B cell (primary cell): ENCODE measurements around the gene VIPR2. TPM values are rescaled to one million over a fixed set of nuclear protein-coding genes. Genes with fewer than 3 reads are reported as not detected.

Experiments
- ATAC-seq: fragments of 200-7000 bp; cut with Tn5 transposase; one replicate; pipeline ENCODE4 v1.10.0; 2021; ENCODE audit warnings: low read depth, mild to moderate bottlenecking, moderate number of reproducible peaks, moderate library complexity
- CTCF ChIA-PET: fragments of 350-600 bp; sonication (Branson Sonifier 250); formaldehyde crosslinking; loops from one replicate; lab custom pipeline; 2021; ENCODE audit warnings: antibody characterized with exemption, inconsistent platforms; lab: Charles Lee
- POLR2A ChIA-PET: fragments of 350-600 bp; sonication (Branson Sonifier 250); formaldehyde crosslinking; loops from one replicate; lab custom pipeline; 2021; ENCODE audit warnings: antibody characterized with exemption; lab: Charles Lee
- DNase-seq: peaks from one replicate; pipeline ENCODE4 v3.0.0; 2013
- H2AFZ ChIP-seq: 2 replicates; pipeline ENCODE4 v1.6.1; 2012; ENCODE audit warnings: mild to moderate bottlenecking, low read depth, low read length; ENCODE audit not compliant: insufficient read depth, poor library complexity, severe bottlenecking
- H3K27ac ChIP-seq, 2 donors: 1 replicate in 1 of 2; 2 replicates in 1 of 2; pipeline ENCODE4 v1.5.1; 2012 to 2013; ENCODE audit warnings: low read length in 2 of 2, mild to moderate bottlenecking in 2 of 2, moderate library complexity in 1 of 2
- H3K27me3 ChIP-seq, 4 experiments: fragments of 200-600 bp in 1 of 4; sonication (generic) in 1 of 4; replicated peaks in 1 of 4; 1 replicate in 2 of 4; 2 replicates in 2 of 4; pipeline versions ENCODE4 v1.6.1 to v1.7.0; 2013 to 2016; ENCODE audit warnings: low read length in 3 of 4, mild to moderate bottlenecking in 2 of 4, mixed read lengths in 1 of 4, moderate library complexity in 1 of 4; ENCODE audit not compliant: insufficient read depth in 4 of 4, control insufficient read depth in 3 of 4; ENCODE audit errors: control extremely low read depth in 1 of 4
- H3K36me3 ChIP-seq, 2 experiments: replicated peaks in 1 of 2; 1 replicate in 1 of 2; 2 replicates in 1 of 2; pipeline versions ENCODE4 v1.6.1 to v1.7.1; 2013; ENCODE audit warnings: low read length in 1 of 2; ENCODE audit not compliant: insufficient read depth in 2 of 2, control insufficient read depth in 1 of 2; ENCODE audit errors: control extremely low read depth in 1 of 2, extremely low read depth in 1 of 2
- H3K4me1 ChIP-seq, 2 donors: fragments of 200-600 bp in 1 of 2; sonication (generic) in 1 of 2; 1 replicate in 1 of 2; 2 replicates in 1 of 2; pipeline versions ENCODE4 v1.5.1 to v1.6.1; 2013 to 2017; ENCODE audit warnings: low read length in 2 of 2; ENCODE audit not compliant: control insufficient read depth in 2 of 2, insufficient read depth in 2 of 2
- H3K4me2 ChIP-seq: replicated peaks from 2 replicates; pipeline ENCODE3; 2012; ENCODE audit warnings: mild to moderate bottlenecking, low read depth, low read length; ENCODE audit not compliant: poor library complexity, severe bottlenecking
- H3K4me3 ChIP-seq, 5 experiments: fragments of 200-600 bp in 1 of 5; sonication (generic) in 1 of 5; 1 replicate in 3 of 5; 2 replicates in 2 of 5; pipeline versions ENCODE4 v1.5.1 to v1.7.0; 2011 to 2016; ENCODE audit warnings: low read length in 4 of 5, mild to moderate bottlenecking in 4 of 5, low read depth in 2 of 5, control low read depth in 1 of 5, moderate library complexity in 1 of 5; ENCODE audit not compliant: insufficient read depth in 1 of 5; ENCODE audit errors: control extremely low read depth in 1 of 5, extremely low read depth in 1 of 5
- H3K79me2 ChIP-seq: fragments of 200-600 bp; sonication (generic); one replicate; pipeline ENCODE4 v1.6.0; 2016; ENCODE audit warnings: low read length; ENCODE audit not compliant: control insufficient read depth, insufficient read depth
- H3K9ac ChIP-seq: fragments of 200-600 bp; sonication (generic); 2 replicates; pipeline ENCODE4 v1.6.1; 2017; ENCODE audit warnings: mild to moderate bottlenecking, low read length, moderate library complexity
- H3K9me3 ChIP-seq, 3 donors: one replicate each; pipeline versions ENCODE4 v1.6.1 to v1.7.1; 2013; ENCODE audit warnings: low read length in 2 of 3; ENCODE audit not compliant: control insufficient read depth in 2 of 3, insufficient read depth in 1 of 3; ENCODE audit errors: control extremely low read depth in 1 of 3
- H4K20me1 ChIP-seq: 2 replicates; pipeline ENCODE4 v1.6.0; 2012; ENCODE audit warnings: mild to moderate bottlenecking, low read length; ENCODE audit not compliant: insufficient read depth, control insufficient read depth, poor library complexity, severe bottlenecking
- H3K27ac Mint-ChIP-seq: one replicate; pipeline ENCODE4 v1.8.0; 2021; ENCODE audit warnings: mixed read lengths
- H3K27me3 Mint-ChIP-seq: one replicate; pipeline ENCODE4 v1.8.0; 2021; ENCODE audit warnings: mixed read lengths
- H3K4me1 Mint-ChIP-seq: one replicate; pipeline ENCODE4 v1.8.0; 2021; ENCODE audit warnings: mixed read lengths
- H3K4me3 Mint-ChIP-seq: one replicate; pipeline ENCODE4 v1.8.0; 2021; ENCODE audit warnings: mixed read lengths
- H3K9me3 Mint-ChIP-seq: one replicate; pipeline ENCODE4 v1.8.0; 2022; ENCODE audit warnings: mixed read lengths; ENCODE audit not compliant: insufficient read depth
- CTCF ChIP-seq: fragments of 200-600 bp; IDR thresholded peaks from one replicate; pipeline ENCODE4 v1.8.0; 2022; ENCODE audit warnings: antibody characterized with exemption, mild to moderate bottlenecking
- EZH2 ChIP-seq: IDR thresholded peaks from 2 replicates; pipeline ENCODE4 v1.6.1; 2012; ENCODE audit warnings: borderline replicate concordance, low read depth, mild to moderate bottlenecking, moderate library complexity, low read length; ENCODE audit not compliant: insufficient read depth, poor library complexity, severe bottlenecking
- WGBS: methylation state at CpG from one replicate; pipeline ENCODE4 v1.1.5; 2013; ENCODE audit warnings: missing lambda C conversion rate; ENCODE audit not compliant: insufficient coverage; 5-methylcytosine and 5-hydroxymethylcytosine counted together
- intact Hi-C: fragments of 100-400 bp; cut with micrococcal nuclease; formaldehyde crosslinking; loops from one replicate; pipeline ENCODE4 v1.10.0; 2022
- polyA plus RNA-seq: library from polyadenylated mRNA; depleted of rRNA; stranded (reverse); fragments of >200 nt; gene quantifications from 2 replicates; pipeline ENCODE4 v1.2.3, GENCODE V29; 2012
- total RNA-seq, 2 donors: library from RNA; stranded (reverse); fragments of 120-200 nt in 1 of 2; gene quantifications; 1 replicate in 1 of 2; 2 replicates in 1 of 2; pipeline versions ENCODE4 v1.2.3 to v1.2.4, GENCODE V29; 2013 to 2022

Gene VIPR2
- total and polyA plus RNA-seq, 2 donors (not counting 1 experiment from before 2014, with no cell fraction given): not detected

DNA sequence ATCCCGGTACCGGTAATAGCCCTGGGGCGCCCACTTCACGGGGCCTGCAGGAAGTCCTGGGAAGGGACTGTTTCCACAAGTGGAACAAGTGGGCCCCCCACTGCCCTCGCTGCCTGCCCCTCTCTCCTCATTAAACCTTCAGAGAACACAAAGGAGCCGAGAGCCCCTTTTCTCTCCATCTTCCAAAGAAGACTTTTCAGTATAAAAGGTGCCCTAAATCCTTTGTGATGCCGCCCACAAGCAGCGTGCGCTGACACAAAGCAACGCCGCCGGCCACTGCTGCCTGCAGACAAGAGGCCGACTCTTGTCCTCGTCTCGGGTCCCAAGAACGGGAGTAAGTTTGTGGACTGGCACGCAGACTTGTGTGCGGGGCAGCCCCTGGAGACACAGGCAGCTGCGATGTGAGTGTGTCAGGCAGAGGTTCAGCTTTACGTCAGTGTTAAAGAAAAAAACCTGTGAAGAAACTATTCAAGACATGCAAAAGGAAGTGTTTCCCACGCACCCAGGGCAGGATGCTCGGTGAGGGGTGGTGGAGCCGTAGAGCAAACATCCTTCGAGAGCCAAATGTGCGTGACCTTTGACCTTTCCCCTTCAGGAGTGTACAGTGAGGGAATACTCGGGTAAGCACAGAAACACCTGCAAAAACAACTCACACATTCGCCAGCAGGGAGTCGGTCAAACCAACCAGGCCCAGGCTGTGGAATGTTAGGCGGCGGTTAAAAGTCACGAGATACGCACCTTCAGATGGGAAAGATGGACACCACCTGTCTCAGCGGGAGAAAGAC is 118.2 kb downstream of the VIPR2 start:
- no peak overlapping the region for H3K4me3 ChIP-seq
- H3K4me1 ChIP-seq: peaks cover 7 to 9% of the 10 kb centered on the region in 2 donors
- Mint-ChIP-seq H3K4me3 (no peak overlapping the region), H3K27ac (no peak overlapping the region), H3K4me1 (peaks cover 4% of the 10 kb centered on the region), H3K9me3 (no peaks in the 10 kb centered on the region), H3K27me3 (peaks cover 13% of the 10 kb centered on the region)
- H2AFZ ChIP-seq: no peak overlapping the region
- H3K79me2 ChIP-seq: no peaks in the 10 kb centered on the region
- no peak overlapping the region for H3K4me2 ChIP-seq
- H4K20me1 ChIP-seq: no peaks in the 10 kb centered on the region
- CTCF ChIA-PET: no interaction called here
- no peak overlapping the region for H3K27ac ChIP-seq
- DNase-seq (no peak), ATAC-seq (no peak)
- 84% methylated on average over 33 of the region's 33 CpGs for WGBS
- intact Hi-C loops: no loop called here
- H3K36me3 ChIP-seq: no peaks in the 10 kb centered on the region
- H3K9ac ChIP-seq: no peak overlapping the region
- H3K9me3 ChIP-seq: peaks cover 0 to 20% (median 0%) of the 10 kb centered on the region in 3 donors
- TF ChIP-seq CTCF (no peak), EZH2 (no peak)
- peaks cover 0 to 14% (median 0%) of the 10 kb centered on the region in 4 experiments for H3K27me3 ChIP-seq
- POLR2A ChIA-PET: no interaction called here

DNA sequence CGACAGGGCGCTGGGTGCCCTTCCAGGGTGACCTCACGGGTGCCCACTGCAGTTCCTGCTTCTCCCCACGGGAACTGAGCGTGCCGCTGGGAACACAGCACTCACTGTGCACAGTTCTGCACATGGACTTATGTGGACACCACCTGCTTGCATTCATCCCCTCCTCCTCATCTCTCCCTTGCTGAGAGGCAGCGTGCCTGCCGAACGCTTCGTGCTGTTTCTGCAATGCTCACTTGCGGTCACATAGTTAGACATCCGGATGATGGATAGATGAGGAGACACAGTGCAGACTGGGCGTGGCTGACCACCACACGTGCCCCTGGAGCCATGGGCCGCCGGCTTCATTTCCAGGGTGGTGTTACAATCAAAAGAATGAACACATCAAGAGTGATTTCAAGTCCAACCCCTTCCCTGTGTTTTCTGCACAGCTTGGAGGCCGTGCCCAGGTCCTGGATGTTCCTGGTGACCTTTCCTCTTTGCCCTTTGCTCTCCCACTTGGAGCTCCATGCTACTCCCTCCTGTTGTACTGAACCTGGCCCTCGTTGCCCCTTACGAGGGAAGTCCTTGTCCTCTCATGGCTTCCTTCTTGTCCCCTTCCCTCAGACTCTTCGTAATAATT is 119.4 kb downstream of the VIPR2 start:
- POLR2A ChIA-PET: no interaction called here
- Mint-ChIP-seq H3K4me1 (no peaks in the 10 kb centered on the region), H3K4me3 (no peak overlapping the region), H3K27me3 (peaks cover 10% of the 10 kb centered on the region), H3K27ac (no peak overlapping the region), H3K9me3 (no peaks in the 10 kb centered on the region)
- ATAC-seq: no peak
- no peak overlapping the region for H3K9ac ChIP-seq
- H2AFZ ChIP-seq: no peak overlapping the region
- intact Hi-C loops: no loop called here
- H3K27ac ChIP-seq: no peak overlapping the region
- H3K4me2 ChIP-seq: no peak overlapping the region
- no peaks in the 10 kb centered on the region for H3K79me2 ChIP-seq
- CTCF ChIA-PET: no interaction called here
- no peak for TF ChIP-seq EZH2
- TF ChIP-seq CTCF: no peak
- DNase-seq: no peak
- no peak overlapping the region for H3K4me3 ChIP-seq
- H3K27me3 ChIP-seq: peaks cover 0 to 4% (median 0%) of the 10 kb centered on the region in 4 experiments
- no peaks in the 10 kb centered on the region for H4K20me1 ChIP-seq
- peaks cover 0 to under 1% of the 10 kb centered on the region in 2 donors for H3K4me1 ChIP-seq
- no peaks in the 10 kb centered on the region for H3K36me3 ChIP-seq
- peaks cover 0 to 22% (median 0%) of the 10 kb centered on the region in 3 donors for H3K9me3 ChIP-seq
- 85% methylated on average over 16 of the region's 20 CpGs for WGBS
